RWPE1 (cell line): Measurements from ENCODE around the gene SNRPA.

Experiments
- CTCF ChIA-PET: fragments of 350-600 bp; sonication (Branson Sonifier 250); formaldehyde crosslinking; extraction: SDS; loops from one replicate; lab custom pipeline; 2021; lab: Yijun Ruan, JAX
- POLR2A ChIA-PET: fragments of 400-600 bp; formaldehyde crosslinking; extraction: SDS; loops from one replicate; lab custom pipeline; 2020; ENCODE audit warnings: antibody characterized with exemption; ENCODE audit not compliant: low non-redundant PET; lab: Yijun Ruan, JAX
- DNase-seq: peaks from one replicate; pipeline ENCODE4 v3.0.0; 2012; ENCODE audit warnings: low spot score
- H3K27ac ChIP-seq: fragments of 450-650 bp; 2 replicates; pipeline ENCODE4 v1.5.1; 2017
- CTCF ChIP-seq: fragments of 450-650 bp; conservative IDR thresholded peaks from 2 replicates; pipeline ENCODE4 v1.5.1; 2017; ENCODE audit warnings: low read depth, mild to moderate bottlenecking

The SNRPA gene

GRCh38 chr19:40750874-40751537 lies at the start of gene SNRPA:
TSS of gene SNRPA (plus strand) at chr19:40751203. CDS start at chr19:40751409, 206 bp downstream.
- DNase-seq = peak; percentile 98
- TF ChIP-seq CTCF = no peak
- peak within 1 kb of the TSS; percentile 95 for H3K27ac ChIP-seq
- ChIA-PET CTCF (interaction anchor here (0.7 kb wide), 1 partner anchor 150 kb away, joined by 3 read pairs; no protein-coding TSS in a partner anchor), POLR2A (interaction anchor here (0.5 to 1.0 kb wide), 7 partner anchors 9 to 88 kb away, joined by 3 to 5 read pairs (median 4); partner anchors contain the start of gene COQ8B)

GRCh38 chr19:40701758-40702157 lies 49.2 kb upstream of the SNRPA start:
- CTCF ChIA-PET = interaction anchor here (0.5 to 1.0 kb wide), 4 partner anchors 11 to 212 kb away, joined by 3 to 7 read pairs (median 3); no protein-coding TSS in a partner anchor
- DNase-seq = no peak
- TF ChIP-seq CTCF = no peak
- POLR2A ChIA-PET = no interaction called here
- H3K27ac ChIP-seq = no peak overlapping the region

DNA sequence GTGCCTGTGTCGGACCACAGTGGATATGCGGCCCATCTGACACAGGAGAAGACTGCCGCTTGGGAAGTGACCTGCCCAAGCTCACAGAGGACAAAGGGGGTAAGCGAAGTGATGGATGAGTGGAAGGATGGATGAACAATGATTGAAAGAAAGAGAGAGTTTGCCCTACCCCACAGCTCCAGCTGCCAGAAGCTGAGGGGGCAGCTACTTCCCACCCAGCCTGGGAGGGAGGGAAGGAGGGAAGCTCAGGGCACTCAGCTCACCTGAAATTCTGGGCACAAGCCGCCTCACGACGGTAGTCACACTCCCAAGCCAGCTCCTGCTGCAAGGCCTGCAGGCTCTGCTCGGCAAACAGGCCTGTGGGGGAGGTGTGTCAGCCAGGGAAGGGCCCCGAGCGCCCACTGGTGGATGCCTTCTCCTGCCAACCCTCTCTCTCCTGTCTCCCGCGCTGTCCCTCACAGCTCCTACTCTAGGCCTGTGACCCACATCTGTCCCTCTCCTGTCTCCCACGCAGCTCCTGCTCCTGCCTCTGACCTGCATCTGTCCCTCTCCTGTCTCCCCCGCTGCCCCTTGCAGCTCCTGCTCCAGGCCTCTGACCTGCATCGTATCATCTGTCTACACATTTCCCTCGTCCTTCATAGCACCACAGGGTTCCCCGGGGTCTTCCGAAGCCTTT lies 48.5 kb upstream of the SNRPA start:
- TF ChIP-seq CTCF = no peak
- DNase-seq = no peak
- ChIA-PET POLR2A (no interaction called here), CTCF (interaction anchor here (0.5 to 1.0 kb wide), 6 partner anchors 11 to 213 kb away, joined by 3 to 7 read pairs (median 3); no protein-coding TSS in a partner anchor)
- H3K27ac ChIP-seq = peak overlapping the region; percentile 35

GRCh38 chr19:40703029-40703755 lies 47.8 kb upstream of the SNRPA start:
- DNase-seq = no peak
- ChIA-PET CTCF (interaction anchor here (0.5 to 1.0 kb wide), 3 partner anchors 16 to 229 kb away, joined by 3 to 5 read pairs (median 3); no protein-coding TSS in a partner anchor), POLR2A (no interaction called here)
- no peak for TF ChIP-seq CTCF
- peak overlapping the region; percentile 35 for H3K27ac ChIP-seq

DNA sequence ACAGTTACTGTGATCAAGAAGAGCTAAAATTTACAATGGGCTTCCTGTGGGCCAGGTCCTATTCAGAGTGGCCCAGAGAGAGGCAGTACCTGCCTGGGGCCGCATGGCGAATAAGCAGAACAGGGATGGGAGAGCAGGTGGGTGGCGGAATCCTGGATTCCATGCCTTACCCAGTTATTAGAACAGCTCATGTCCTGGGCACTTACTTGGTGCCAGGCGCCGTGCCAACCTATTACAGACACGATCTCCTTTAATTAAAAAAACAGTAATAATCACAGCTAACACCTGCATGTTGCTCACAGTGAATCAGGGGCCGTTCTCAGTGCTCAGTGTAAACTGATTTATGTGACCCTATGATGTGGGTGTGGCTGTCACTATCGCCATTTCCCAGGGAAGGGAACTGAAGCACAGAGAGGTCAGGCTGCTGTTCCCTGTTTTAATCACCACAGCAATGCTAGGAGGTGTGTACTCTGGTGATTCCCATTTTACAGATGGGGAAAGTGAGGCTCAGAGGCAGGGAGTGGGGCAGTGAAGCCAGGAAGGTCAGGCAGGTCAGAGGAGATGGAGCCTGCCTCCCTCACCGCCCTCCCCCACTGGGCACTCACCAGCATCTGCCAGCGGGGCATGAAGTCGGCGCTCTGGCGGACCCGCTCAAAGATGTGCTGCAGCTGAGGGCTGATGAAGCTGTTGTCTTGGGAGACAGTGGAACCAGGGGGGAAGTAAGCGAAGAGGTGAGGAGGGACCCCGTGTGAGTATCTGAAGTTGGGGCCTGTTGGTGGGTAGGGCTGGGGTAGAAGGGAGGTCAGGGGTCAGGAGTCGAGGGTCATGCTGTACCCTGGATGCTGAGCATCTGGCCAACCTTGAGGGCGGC lies 46.3 kb upstream of the SNRPA start:
- POLR2A ChIA-PET = no interaction called here
- H3K27ac ChIP-seq = no peak overlapping the region
- no peak for DNase-seq
- no peak for TF ChIP-seq CTCF
- CTCF ChIA-PET = interaction anchor here (0.6 kb wide), 1 partner anchor 560 kb away, joined by 3 read pairs; no protein-coding TSS in a partner anchor
